ENCODE measurements around the gene GAREM2. TPM values are rescaled to one million over a fixed set of nuclear protein-coding genes. Genes with fewer than 3 reads are reported as not detected.

Gene GAREM2
- polyA plus RNA-seq, 4 donors: 5.8 to 9.0 (median 7.8) TPM

DNA sequence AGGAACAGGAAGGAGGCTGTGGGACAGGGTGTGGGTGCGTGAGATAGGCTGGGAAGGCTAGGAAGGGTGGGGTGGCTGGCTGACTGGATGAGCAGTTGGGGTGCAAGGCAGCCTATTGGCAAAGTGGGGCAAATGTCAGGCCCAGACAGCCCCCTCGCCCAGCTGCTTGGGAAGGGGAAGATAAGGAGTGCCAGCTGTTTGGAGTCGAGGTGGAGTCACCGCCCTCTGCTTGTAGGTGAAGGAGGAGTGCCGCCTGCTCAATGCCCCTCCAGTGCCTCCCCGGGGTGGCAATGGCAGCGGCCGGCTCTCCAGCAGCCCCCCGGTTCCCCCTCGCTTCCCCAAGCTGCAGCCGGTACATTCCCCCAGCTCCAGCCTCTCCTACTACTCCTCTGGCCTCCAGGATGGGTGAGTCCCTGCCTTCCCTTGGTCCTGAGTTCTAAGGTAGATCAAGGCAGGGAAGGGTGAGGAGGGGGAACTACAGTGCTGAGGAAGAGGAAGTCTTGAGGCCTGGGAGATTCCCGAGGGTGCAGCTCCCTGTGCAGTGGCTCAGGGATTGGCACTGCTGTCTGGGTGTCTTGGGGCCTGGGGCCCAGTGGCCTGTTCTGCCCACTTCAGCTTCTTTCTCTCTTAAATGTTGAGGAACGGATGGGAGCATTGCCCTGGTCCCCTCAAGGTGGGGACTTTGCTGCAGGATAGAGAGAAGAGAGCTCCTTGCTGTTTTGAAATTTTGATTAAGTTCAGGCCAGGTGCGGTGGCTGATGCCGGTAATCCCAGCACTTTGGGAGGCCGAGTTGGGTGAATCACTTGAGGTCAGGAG lies 13.3 kb downstream of the GAREM2 start:
- no peak for DNase-seq (ENCODE audit: low read depth in 4 of 4, low spot score in 2 of 4)

DNA sequence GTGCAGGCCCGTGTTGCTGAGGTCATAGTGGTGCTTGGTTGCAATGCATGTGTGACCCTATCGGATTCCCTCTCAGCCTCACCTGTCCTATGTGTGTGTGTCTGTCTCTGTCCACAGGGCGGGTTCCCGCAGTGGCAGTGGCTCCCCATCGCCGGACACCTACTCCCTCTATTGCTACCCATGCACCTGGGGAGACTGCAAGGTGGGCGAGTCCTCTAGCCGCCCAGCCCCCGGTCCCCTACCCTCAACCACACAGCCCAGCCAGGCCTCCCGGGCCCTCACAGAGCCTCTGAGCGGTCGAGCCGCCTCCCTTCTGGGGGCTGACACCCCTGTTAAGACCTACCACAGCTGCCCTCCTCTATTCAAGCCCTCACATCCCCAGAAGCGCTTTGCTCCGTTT lies 14.2 kb downstream of the GAREM2 start:
- DNase-seq (ENCODE audit: low read depth in 4 of 4, low spot score in 2 of 4): no peak

DNA sequence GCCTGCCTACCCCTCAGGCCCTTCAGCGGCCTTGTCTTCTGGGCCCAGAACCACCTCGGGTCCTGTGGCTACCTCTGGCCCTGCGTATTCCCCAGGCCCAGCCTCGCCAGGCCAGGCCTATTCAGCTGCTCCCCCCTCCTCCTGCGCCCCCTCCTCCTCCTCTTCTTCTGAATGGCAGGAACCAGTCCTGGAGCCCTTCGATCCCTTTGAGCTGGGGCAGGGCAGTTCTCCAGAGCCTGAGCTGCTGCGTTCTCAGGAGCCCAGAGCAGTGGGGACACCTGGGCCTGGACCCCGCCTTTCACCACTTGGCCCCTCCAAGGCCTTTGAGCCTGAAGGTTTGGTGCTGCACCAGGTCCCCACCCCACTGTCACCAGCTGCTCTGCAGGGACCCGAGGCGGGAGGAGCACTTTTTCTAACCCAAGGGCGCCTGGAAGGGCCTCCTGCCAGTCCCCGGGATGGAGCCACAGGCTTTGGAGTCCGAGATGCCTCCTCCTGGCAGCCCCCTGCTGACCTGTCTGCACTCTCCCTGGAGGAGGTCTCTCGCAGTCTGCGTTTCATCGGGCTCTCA lies 14.7 kb downstream of the GAREM2 start:
- DNase-seq (ENCODE audit: low read depth in 4 of 4, low spot score in 2 of 4): no peak

DNA sequence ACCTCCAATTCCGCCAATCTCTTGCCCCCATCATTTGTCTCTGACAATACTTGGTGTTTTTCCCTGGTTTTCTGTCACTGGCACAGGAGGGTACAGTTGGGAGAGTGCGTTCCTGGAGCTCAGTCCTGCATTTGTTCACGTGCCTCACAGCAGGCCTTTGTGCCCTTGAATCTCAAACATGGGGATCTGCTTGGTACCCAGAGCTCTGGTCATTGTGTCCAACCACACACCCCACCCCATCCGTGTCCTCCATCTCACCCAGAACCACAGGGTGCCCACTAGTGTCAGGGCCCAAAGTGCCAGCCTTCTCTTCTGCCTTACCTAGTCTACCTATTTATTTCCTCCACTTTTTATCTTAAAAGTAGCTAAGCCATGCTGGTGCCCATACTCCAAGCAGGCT lies 16.2 kb downstream of the GAREM2 start:
- no peak for DNase-seq (ENCODE audit: low read depth in 4 of 4, low spot score in 2 of 4)

DNA sequence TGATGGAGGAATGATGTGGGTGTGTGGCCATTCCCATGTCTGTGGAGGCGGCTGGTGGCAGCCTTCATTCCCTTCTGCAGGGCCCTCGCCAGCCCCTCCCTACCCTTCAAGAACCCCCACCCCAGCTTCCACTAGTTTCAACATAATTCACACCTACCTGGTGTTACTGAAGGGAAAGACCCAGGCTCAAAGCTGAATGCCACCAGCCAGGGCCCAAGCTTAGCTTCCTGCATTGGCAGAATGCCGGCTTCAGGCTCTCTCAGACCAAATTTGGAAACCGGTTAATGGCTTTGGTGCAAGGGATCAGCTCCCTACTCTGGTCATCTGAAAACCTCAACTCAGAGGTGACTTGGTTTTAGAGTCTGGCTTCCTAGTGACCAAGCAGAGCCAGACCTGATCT lies 16.9 kb downstream of the GAREM2 start:
- DNase-seq (ENCODE audit: low read depth in 4 of 4, low spot score in 2 of 4): no peak

DNA sequence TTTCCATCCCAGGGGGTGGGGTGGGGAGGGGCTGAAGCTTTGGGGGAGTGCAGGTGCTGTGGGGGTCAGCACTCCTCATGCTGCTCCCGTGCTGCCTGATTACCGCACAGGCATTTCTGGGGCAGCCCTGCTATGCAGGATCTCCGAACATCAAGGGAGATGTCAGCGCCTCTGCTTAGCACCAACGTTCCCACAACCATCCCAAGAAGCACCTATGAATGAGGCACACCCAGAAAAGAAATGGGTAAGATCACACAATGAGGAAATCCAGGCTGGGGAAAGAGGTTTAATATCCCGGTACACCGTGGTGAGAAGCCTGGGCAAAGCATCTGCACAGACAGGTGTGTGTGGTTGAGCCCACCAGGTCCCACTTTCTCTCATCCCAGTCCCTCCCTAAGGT lies 17.5 kb downstream of the GAREM2 start:
- no peak for DNase-seq (ENCODE audit: low read depth in 4 of 4, low spot score in 2 of 4)

DNA sequence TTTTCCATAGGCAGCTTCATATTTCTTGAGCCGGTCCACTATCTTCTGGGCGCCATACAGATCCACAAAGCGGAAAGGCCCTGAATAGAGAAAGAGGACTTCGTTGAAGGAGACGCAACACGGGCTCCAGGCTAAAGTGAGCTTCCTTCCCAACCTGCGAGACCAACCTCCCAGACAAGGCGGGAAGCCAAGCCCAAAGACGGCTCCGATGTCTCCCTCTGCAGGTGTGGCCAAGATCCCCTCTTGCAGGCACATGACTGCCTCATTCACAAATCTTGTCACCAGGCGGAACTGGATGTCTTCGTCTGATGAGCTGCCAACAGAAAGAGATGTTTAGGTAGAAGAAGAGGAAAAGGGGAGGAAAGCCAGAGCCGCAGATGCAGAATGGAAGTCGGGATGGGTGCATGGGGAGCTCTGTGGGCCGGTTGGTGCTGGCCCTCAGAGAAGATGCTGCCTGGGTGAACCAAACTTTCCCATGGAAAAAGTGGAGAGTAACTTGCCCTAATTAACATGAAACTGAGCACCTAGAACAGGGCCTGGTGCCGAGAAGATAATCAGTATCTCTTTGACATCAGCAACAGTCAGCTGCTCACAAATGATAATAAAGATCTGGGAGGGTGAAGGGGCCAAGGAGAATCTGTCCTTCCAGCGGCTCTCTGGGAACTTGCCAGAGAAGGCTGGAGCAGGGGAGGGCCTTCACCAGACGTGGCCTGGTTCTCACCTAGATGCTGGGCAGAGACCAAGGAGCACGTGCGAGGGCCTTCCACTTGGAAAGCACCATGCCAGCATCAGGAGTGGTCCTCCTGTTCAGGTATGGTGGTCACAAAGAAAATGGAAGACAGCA lies 18.6 kb downstream of the GAREM2 start:
- DNase-seq (ENCODE audit: low read depth in 4 of 4, low spot score in 2 of 4): no peak

DNA sequence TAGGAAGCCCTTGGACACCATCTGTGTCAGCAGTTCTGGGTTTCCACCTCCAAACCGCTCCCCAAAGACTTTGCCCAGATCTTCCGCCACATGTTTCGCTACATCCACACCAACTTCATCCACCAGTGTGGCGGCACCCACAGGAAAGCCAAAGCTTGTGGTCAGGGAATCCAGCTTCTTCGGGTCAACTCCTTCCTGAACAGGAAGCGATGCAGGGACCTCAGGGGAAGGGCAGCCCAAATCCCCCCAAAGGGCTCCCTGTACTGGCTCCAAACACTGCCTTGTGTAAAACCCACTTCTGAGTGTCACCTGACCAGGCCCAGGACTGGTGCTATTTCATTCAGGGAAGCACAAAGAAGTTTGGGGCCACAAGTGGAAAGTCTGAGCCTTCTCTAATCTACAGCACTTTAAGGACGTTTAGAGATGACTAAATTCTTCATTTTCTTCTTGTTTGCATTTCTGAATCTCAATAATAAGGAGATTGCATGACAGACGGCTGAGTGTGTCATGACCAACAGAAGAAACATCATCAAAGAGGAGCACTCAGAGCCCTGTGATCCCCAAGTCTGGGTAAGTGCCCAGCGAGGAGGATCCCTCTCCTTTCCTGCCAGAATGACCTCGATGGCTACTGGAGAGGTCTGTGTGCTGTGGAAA lies 20.8 kb downstream of the GAREM2 start:
- DNase-seq (ENCODE audit: low read depth in 4 of 4, low spot score in 2 of 4): no peak

DNA sequence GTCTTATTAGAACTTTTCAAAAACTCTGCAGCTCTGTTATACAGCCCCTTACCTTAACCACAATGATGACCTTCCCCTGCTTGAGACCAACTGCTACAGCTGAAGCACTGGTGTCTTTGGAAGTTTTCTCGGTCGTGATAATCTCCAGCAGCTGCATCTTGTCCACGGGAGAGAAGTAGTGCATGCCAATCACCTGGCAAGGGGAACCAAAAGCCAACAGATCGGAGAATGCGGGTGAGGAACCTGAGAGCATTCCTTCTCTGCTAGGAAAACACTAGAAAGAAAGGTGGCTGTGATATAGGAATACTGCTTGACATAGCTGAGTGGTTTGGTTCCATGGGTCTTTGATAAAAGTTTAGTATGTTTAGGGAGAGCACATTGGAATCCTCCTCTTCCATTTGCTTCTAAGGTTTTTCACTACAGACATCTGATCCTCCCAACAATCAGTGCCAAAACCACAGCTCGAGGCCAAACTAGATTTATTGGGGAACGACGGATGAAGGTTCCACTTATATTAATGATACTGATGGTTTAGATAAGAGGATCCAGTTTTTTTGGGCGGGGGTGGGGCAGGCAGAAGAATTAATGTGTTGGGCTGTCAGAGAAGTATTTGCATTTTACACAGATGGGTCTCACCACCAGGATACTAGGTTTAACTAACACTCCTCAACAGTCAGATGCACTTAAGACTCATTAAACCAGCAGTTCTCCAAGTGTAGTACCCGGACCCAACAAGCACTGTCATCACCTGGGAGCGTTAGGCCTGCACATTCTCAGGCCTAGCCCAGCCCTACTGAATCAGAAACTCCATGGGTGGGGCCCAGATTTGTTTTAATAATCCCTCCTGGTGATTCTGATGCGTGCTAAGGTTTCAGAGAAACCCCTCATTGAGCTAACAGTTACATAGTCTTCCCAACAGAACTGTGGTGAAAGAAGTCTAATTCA lies 22.4 kb downstream of the GAREM2 start:
- no peak for DNase-seq (ENCODE audit: low read depth in 4 of 4, low spot score in 2 of 4)

DNA sequence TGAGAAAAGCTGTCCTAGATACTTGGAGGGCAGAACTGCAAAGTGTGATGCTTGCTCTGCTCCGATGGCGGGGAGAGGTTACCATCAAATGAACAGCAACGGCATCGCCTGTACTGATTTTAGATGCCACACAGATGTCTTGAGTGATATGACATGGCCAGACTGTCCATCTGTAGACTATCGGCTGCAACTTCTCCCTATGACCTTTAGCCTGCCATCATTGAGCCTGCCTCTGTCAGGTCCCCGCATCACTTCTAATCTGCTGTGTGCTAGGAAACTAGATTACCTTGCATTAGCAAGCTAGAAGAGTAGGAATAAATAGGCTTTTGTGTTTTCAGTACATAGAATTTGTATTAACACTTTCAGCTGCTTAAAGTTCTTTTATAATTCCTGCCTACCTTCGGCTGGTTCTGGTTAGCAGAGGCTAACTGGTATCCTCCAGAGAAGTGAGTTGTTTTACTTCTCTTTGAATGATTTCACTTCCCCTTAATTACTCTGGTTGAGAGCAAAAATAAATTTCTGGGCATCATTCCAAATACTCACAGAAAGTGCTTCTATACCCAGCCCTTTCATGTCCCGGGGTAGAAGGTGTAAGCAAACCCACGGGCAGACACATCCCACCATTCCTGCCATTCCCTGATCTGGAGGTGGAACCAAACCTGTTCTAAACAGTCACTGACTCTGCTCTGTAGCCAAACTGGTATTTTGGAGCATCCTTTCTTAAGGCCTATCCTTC lies 24.0 kb downstream of the GAREM2 start:
- DNase-seq (ENCODE audit: low read depth in 4 of 4, low spot score in 2 of 4): no peak

DNA sequence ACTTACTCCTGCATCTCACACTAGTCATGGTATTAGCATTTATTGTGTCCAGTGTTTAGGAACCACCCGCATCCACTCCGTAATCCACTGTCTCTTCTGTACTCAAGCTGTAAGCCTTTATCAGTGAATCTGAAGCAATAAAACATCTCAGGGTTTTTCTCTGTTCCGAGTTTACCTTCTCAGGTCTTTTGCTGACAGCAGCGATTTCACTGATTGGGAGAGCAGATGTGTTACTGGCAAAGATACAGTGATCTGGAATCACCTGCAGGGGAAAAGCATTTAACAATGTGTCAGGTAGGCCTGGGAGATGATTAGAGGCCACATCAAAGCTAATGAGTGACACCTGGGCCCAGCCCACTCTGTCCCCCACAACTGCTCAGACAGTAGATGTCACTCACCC lies 24.6 kb downstream of the GAREM2 start:
- DNase-seq (ENCODE audit: low read depth in 4 of 4, low spot score in 2 of 4): no peak

DNA sequence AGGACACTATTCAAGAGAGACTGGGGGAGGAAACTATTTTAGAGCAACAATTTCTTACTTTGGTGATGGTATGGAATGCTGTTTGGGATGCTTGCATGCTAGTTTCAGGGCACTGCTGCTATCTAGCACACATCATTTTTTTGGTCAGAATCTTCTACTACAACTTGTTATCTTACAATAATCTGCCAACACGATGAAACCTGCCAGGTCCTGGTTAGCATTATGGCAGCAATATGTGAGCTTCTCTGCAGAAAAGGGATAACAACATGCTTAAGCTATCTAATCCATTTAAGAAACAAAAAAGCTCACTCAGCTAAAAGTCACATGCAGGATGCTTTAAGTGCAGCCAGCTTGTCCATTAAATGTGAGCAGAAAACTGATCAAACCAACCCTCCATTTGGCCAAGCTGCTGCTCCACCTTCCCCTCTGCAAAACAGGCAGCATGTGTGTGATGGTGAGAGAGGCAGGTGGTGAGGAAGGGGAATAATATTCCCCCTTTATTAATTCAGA lies 30.1 kb downstream of the GAREM2 start:
- no peak for DNase-seq (ENCODE audit: low read depth in 4 of 4, low spot score in 2 of 4)

DNA sequence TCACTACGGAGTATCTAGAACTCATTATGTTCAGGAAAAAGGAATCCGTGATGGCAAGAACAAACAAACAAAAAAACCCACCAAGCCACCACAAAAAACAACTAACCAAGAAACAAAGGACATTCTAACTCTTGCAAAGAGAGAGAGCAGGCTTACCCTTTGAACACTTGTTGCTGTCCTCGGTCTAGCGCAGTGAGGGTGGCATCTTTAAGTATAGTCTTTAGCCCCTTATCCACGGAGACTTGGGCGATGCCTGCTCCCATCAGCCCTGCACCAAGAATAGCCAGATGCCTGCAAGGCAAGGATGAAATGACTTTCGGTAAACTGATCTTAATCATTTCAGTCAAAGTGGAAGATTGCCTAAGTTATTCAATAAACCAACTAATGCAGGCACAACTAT lies 31.0 kb downstream of the GAREM2 start:
- DNase-seq (ENCODE audit: low read depth in 4 of 4, low spot score in 2 of 4): no peak

DNA sequence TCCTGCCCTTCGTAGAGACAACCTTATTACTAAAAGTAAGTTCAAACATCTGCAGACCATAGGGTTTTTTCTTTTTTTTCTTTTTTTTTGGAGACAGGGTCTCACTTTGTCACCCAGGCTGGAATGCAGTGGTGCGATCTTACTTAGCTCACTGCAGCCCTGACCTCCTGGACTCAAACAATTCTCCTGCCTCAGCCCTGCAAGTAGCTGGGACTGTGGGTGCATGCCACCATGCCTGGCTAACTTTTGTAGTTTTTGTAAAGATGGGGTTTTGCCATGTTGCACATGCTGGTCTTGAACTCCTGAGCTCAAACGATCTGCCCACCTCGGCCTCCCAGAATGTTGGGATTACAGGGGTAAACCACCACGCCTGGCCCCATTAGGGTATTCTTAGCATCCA lies 39.1 kb downstream of the GAREM2 start:
- DNase-seq (ENCODE audit: low read depth in 4 of 4, low spot score in 2 of 4): no peak

DNA sequence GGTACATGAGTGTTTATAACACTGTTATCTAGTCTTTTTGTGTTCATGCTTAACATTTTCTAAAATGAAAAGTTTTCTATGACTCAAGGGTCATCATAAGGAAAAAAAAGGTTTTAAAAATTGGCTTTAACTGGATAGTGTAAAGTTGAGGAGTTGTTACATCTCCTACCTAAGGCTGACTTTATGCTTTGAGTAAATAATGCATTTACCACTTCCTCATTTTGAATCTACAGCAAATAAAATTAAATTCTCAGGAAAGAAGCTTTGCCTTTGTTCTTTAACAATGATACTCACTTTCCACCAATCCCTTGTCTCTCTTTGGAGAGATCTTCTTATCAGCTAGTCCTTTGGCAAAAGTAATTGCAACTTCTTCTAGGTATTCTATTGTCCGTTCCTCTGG lies 41.9 kb downstream of the GAREM2 start:
- DNase-seq (ENCODE audit: low read depth in 4 of 4, low spot score in 2 of 4): no peak

DNA sequence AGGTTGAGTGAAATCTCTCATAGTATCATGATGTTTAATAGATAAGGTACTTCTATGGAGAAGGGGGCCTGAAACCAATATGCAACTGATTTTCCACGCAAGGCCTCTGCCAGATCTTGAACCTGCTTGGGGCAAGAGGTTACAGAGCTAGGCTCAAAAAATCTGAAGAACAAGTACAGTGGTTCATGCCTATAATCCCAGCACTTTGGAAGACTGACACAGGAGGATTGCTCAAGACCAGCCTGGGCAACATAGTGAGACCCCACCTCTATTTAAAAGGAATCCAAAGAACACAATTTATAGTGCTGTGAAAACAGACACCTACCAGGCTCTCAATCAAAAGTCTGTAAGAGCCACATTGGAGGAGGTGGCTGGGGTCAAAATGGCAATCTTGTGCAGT lies 42.9 kb downstream of the GAREM2 start:
- no peak for DNase-seq (ENCODE audit: low read depth in 4 of 4, low spot score in 2 of 4)

DNA sequence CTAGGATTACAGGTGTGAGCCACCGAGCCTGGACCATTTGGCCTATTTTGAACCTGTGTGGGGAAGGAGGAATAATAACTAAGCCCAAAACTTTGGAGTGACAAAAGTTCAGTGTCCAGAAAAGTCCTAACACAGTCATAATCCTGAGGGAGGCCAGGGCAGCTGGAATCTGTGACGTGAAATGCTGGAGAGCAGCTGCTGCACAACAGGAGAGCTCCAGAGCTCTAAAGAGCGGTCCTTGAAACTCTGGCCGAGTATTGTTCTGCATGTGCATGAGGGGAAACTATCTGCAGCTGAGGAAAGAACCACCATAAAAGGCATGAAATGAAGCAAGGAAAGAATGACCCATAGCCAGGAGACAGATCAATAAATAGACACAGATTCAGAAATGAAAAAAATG lies 43.7 kb downstream of the GAREM2 start:
- DNase-seq (ENCODE audit: low read depth in 4 of 4, low spot score in 2 of 4): no peak

DNA sequence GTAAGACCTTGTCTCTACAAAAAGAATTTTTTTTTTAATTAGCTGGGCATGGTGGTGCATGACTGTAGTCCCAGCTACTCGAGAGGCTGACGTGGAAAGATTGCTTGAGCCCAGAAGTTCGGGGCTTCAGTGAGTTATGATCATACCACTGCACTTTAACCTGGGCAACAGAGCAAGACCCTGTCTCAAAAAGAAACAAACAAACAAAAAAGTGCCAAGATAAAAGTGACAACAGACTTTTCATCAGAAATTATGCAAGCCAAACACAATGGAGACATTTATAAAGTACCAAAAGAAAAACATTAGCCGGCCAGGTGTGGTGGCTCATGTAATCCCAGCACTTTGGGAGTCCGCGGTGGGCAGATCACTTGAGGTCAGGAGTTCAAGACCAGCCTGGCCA lies 44.8 kb downstream of the GAREM2 start:
- no peak for DNase-seq (ENCODE audit: low read depth in 4 of 4, low spot score in 2 of 4)

DNA sequence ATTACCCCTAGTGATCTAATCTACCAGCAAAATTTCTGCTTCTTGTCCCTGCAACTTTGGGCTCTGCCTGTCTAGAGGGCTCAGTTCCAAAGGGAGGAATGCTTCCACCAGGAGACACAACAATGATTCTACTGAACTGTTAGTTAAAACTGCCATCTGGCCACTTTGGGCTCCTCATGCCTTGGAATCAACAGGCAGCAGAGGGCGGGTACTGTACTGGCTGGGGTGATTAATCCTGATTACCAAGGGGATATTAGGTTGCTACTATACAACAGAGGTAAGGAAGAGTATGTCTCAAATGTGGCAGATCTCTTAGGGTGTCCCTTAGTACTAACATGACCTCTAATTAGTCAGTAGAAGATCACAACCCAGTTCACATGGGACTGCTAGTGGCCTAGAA lies 50.1 kb downstream of the GAREM2 start:
- no peak for DNase-seq (ENCODE audit: low read depth in 4 of 4, low spot score in 2 of 4)
